ENCODE measurements around the gene VPS8. TPM values are rescaled to one million over a fixed set of nuclear protein-coding genes. Genes with fewer than 3 reads are reported as not detected.
"Not testable (repeated sequence)": the region's sequence is repeated elsewhere in the genome, so short reads cannot be mapped to it uniquely, and the experiment has no call there.

Gene VPS8
- polyA plus RNA-seq, 1 donor: 101 TPM

- no peak for DNase-seq (ENCODE audit: low read depth)
Observed at GRCh38 chr3:184981071-184981470, 169.1 kb downstream of the VPS8 start.

GRCh38 chr3:184982076-184982475 lies 170.1 kb downstream of the VPS8 start:
- no peak for DNase-seq (ENCODE audit: low read depth)

- DNase-seq (ENCODE audit: low read depth): no peak
Observed at GRCh38 chr3:184985586-184985985, 173.6 kb downstream of the VPS8 start.

GRCh38 chr3:184986366-184986889 lies 174.5 kb downstream of the VPS8 start:
- DNase-seq (ENCODE audit: low read depth): no peak

- DNase-seq (ENCODE audit: low read depth): no peak
Observed at GRCh38 chr3:184993394-184993793, 181.4 kb downstream of the VPS8 start.

GRCh38 chr3:185003876-185004275 lies 191.9 kb downstream of the VPS8 start:
- DNase-seq (ENCODE audit: low read depth): not testable (repeated sequence)

GRCh38 chr3:185009650-185010049 lies 197.7 kb downstream of the VPS8 start:
- no peak for DNase-seq (ENCODE audit: low read depth)

GRCh38 chr3:185017584-185017983 lies 205.6 kb downstream of the VPS8 start:
- not testable (repeated sequence) for DNase-seq (ENCODE audit: low read depth)

GRCh38 chr3:185017996-185018395 lies 206.0 kb downstream of the VPS8 start:
- DNase-seq (ENCODE audit: low read depth): not testable (repeated sequence)

- DNase-seq (ENCODE audit: low read depth): no peak
Observed at GRCh38 chr3:185021256-185021655, 209.3 kb downstream of the VPS8 start.

GRCh38 chr3:185024406-185024805 lies 212.4 kb downstream of the VPS8 start:
- no peak for DNase-seq (ENCODE audit: low read depth)

- DNase-seq (ENCODE audit: low read depth): no peak
Observed at GRCh38 chr3:185024966-185025365, 213.0 kb downstream of the VPS8 start.

GRCh38 chr3:185028121-185028520 lies 216.2 kb downstream of the VPS8 start:
- no peak for DNase-seq (ENCODE audit: low read depth)

- no peak for DNase-seq (ENCODE audit: low read depth)
Observed at GRCh38 chr3:185029086-185029485, 217.1 kb downstream of the VPS8 start.

- DNase-seq (ENCODE audit: low read depth): no peak
Observed at GRCh38 chr3:185030399-185030798, 218.4 kb downstream of the VPS8 start.

GRCh38 chr3:185030951-185031350 lies 219.0 kb downstream of the VPS8 start:
- no peak for DNase-seq (ENCODE audit: low read depth)

- no peak for DNase-seq (ENCODE audit: low read depth)
Observed at GRCh38 chr3:185037801-185038200, 225.8 kb downstream of the VPS8 start.

- DNase-seq (ENCODE audit: low read depth): no peak
Observed at GRCh38 chr3:185040425-185040824, 228.5 kb downstream of the VPS8 start.

- DNase-seq (ENCODE audit: low read depth): no peak
Observed at GRCh38 chr3:185041540-185041939, 229.6 kb downstream of the VPS8 start.

GRCh38 chr3:185042312-185043050 lies 230.5 kb downstream of the VPS8 start:
- no peak for DNase-seq (ENCODE audit: low read depth)

- no peak for DNase-seq (ENCODE audit: low read depth)
Observed at GRCh38 chr3:185046164-185046515, 234.2 kb downstream of the VPS8 start.

GRCh38 chr3:185046603-185047002 lies 234.6 kb downstream of the VPS8 start:
- no peak for DNase-seq (ENCODE audit: low read depth)

GRCh38 chr3:185049710-185050109 lies 237.7 kb downstream of the VPS8 start:
- DNase-seq (ENCODE audit: low read depth): no peak

GRCh38 chr3:185051801-185052200 lies 239.8 kb downstream of the VPS8 start:
- DNase-seq (ENCODE audit: low read depth): no peak
